Cardiac muscle cell (in vitro differentiated cells and primary cell): Measurements from ENCODE around the gene PRAMEF1. TPM values are rescaled to one million over a fixed set of nuclear protein-coding genes. Genes with fewer than 3 reads are reported as not detected.

Experiments used
- DNase-seq, 2 donors: peaks; one replicate each; pipeline versions ENCODE4 v3.0.0 to v3.0.0-alpha.2; 2010 to 2017; ENCODE audit warnings: low read depth in 1 of 2, low spot score in 1 of 2
- H3K27ac ChIP-seq: fragments of 200-600 bp; sonication (generic); 2 replicates; pipeline ENCODE4 v1.5.1; 2016
- H3K27me3 ChIP-seq: fragments of 200-600 bp; sonication (generic); 2 replicates; pipeline ENCODE4 v1.6.0; 2016; ENCODE audit warnings: control low read depth
- H3K36me3 ChIP-seq: fragments of 200-600 bp; sonication (generic); 2 replicates; pipeline ENCODE4 v1.5.1; 2016; ENCODE audit warnings: control low read depth
- H3K4me1 ChIP-seq: fragments of 200-600 bp; sonication (generic); 2 replicates; pipeline ENCODE4 v1.8.1; 2017; ENCODE audit warnings: low read depth, mild to moderate bottlenecking, mixed run types
- H3K4me3 ChIP-seq: fragments of 200-600 bp; sonication (generic); 2 replicates; pipeline ENCODE4 v1.5.1; 2016; ENCODE audit warnings: mild to moderate bottlenecking
- H3K9me3 ChIP-seq: fragments of 200-600 bp; sonication (generic); 2 replicates; pipeline ENCODE4 v1.5.1; 2017; ENCODE audit warnings: low read depth, mild to moderate bottlenecking, control low read depth
- CTCF ChIP-seq: IDR thresholded peaks from 2 replicates; pipeline ENCODE4 v1.5.1; 2012; ENCODE audit warnings: low read depth, mild to moderate bottlenecking, low read length
- polyA plus RNA-seq: library from polyadenylated mRNA; unstranded; fragments of >200 nt; fragmentation: Nextera tagmentation; extraction: Ambion mirVana; gene quantifications from 2 replicates; pipeline ENCODE4 v1.2.1, GENCODE V29; 2016
- total RNA-seq: library from RNA; depleted of rRNA; stranded (reverse); fragments of >200 nt; gene quantifications from 2 replicates; pipeline ENCODE4 v1.2.3, GENCODE V29; 2016

The PRAMEF1 gene
- total and polyA plus RNA-seq, 2 experiments from 2014 or later, result not detected

GRCh38 chr1:12770620-12771019, 20.6 kb upstream of the PRAMEF1 start:
- H3K9me3 ChIP-seq, result no peaks in the 10 kb centered on the region
- no peaks in the 10 kb centered on the region for H3K36me3 ChIP-seq
- DNase-seq, result no peak
- no peak for TF ChIP-seq CTCF
- H3K27ac ChIP-seq, result no peak overlapping the region
- H3K4me1 ChIP-seq, result no peaks in the 10 kb centered on the region
- no peaks in the 10 kb centered on the region for H3K27me3 ChIP-seq
- H3K4me3 ChIP-seq, result no peak overlapping the region

GRCh38 chr1:12771186-12771585, 20.0 kb upstream of the PRAMEF1 start:
- no peak for DNase-seq
- no peaks in the 10 kb centered on the region for H3K36me3 ChIP-seq
- TF ChIP-seq CTCF, result no peak
- H3K27me3 ChIP-seq, result no peaks in the 10 kb centered on the region
- no peaks in the 10 kb centered on the region for H3K4me1 ChIP-seq
- no peak overlapping the region for H3K27ac ChIP-seq
- no peaks in the 10 kb centered on the region for H3K9me3 ChIP-seq
- H3K4me3 ChIP-seq, result no peak overlapping the region

- DNase-seq, result no peak
Observed at GRCh38 chr1:12772520-12772919, 18.7 kb upstream of the PRAMEF1 start.

GRCh38 chr1:12773438-12773837, 17.8 kb upstream of the PRAMEF1 start, which contains the start of gene PRAMEF12:
Gene PRAMEF12 (plus strand): TSS chr1:12773738. CDS start chr1:12774868, 1,130 bp downstream.
- Histone ChIP-seq H3K4me1 (no peaks in the 10 kb centered on the region), H3K27me3 (no peaks in the 10 kb centered on the region), H3K27ac (no peak within 1 kb of the TSS), H3K4me3 (no peak within 1 kb of the TSS), H3K9me3 (no peaks in the 10 kb centered on the region), H3K36me3 (no peaks in the 10 kb centered on the region)
- DNase-seq, result no peak
- TF ChIP-seq CTCF, result no peak

More at GRCh38 chr1:12772520-12772919, 18.7 kb upstream of the PRAMEF1 start:
- H3K36me3 ChIP-seq, result no peaks in the 10 kb centered on the region
- no peak overlapping the region for H3K4me3 ChIP-seq
- H3K4me1 ChIP-seq, result no peaks in the 10 kb centered on the region
- H3K27me3 ChIP-seq, result no peaks in the 10 kb centered on the region
- no peak for TF ChIP-seq CTCF
- no peaks in the 10 kb centered on the region for H3K9me3 ChIP-seq
- H3K27ac ChIP-seq, result no peak overlapping the region

- no peak for DNase-seq
- TF ChIP-seq CTCF, result no peak
- no peaks in the 10 kb centered on the region for H3K4me1 ChIP-seq
Observed at GRCh38 chr1:12774801-12775345, 16.3 kb upstream of the PRAMEF1 start.

GRCh38 chr1:12775443-12775842, 15.8 kb upstream of the PRAMEF1 start:
- H3K4me1 ChIP-seq, result no peaks in the 10 kb centered on the region
- no peak overlapping the region for H3K4me3 ChIP-seq
- H3K27ac ChIP-seq, result no peak overlapping the region
- TF ChIP-seq CTCF, result no peak
- H3K36me3 ChIP-seq, result no peaks in the 10 kb centered on the region
- no peak for DNase-seq
- no peaks in the 10 kb centered on the region for H3K9me3 ChIP-seq
- H3K27me3 ChIP-seq, result no peaks in the 10 kb centered on the region

More at GRCh38 chr1:12774801-12775345, 16.3 kb upstream of the PRAMEF1 start:
- Histone ChIP-seq H3K4me3 (no peak overlapping the region), H3K27me3 (no peaks in the 10 kb centered on the region), H3K9me3 (no peaks in the 10 kb centered on the region), H3K36me3 (no peaks in the 10 kb centered on the region), H3K27ac (no peak overlapping the region)
